ENCODE data around the gene GAB1.

The GAB1 gene

GRCh38 chr4:143486314-143486713, 149.6 kb downstream of the GAB1 start:
- Histone ChIP-seq H3K4me2 (ENCODE audit: low read length) (no peak overlapping the region), H4K5ac (ENCODE audit: low read length) (no peak overlapping the region), H2BK15ac (replicated peaks; ENCODE audit: low read depth) (no peak overlapping the region), H2BK120ac (ENCODE audit: low read depth, low read length) (no peak overlapping the region), H4K8ac (ENCODE audit: low read depth, low read length) (no peak overlapping the region), H3K4me3 (ENCODE audit: low read length) (no peak overlapping the region), H3K27me3 (ENCODE audit: insufficient read depth, low read length, poor library complexity) (no peaks in the 10 kb centered on the region), H3K36me3 (ENCODE audit: control insufficient read depth, insufficient read depth, low read length) (no peaks in the 10 kb centered on the region), H2BK5ac (ENCODE audit: low read length) (no peak overlapping the region), H3K79me1 (ENCODE audit: low read length) (no peaks in the 10 kb centered on the region), H3K56ac (ENCODE audit: low read length) (no peak overlapping the region), H3K23ac (ENCODE audit: low read length) (no peak overlapping the region), H2AK5ac (ENCODE audit: low read length) (no peak overlapping the region), H3K4me1 (ENCODE audit: control insufficient read depth, low read depth, low read length) (no peaks in the 10 kb centered on the region), H3K79me2 (ENCODE audit: control insufficient read depth, insufficient read depth, low read length) (no peaks in the 10 kb centered on the region), H3K27ac (ENCODE audit: low read depth, low read length) (no peak overlapping the region), H3K9ac (ENCODE audit: low read length) (no peak overlapping the region), H3K4ac (ENCODE audit: low read depth, low read length) (no peak overlapping the region), H3K18ac (ENCODE audit: low read length) (no peak overlapping the region)
- no CpG with 5 or more reads among the region's 1 CpG for WGBS (ENCODE audit: extremely low coverage, insufficient coverage, low lambda C conversion rate)
- DNase-seq = no peak

- H4K5ac ChIP-seq (ENCODE audit: low read length) = no peak overlapping the region
- no peak overlapping the region for H2AK5ac ChIP-seq (ENCODE audit: low read length)
- no peak overlapping the region for H3K4ac ChIP-seq (ENCODE audit: low read depth, low read length)
- H3K56ac ChIP-seq (ENCODE audit: low read length) = no peak overlapping the region
- H3K4me3 ChIP-seq (ENCODE audit: low read length) = no peak overlapping the region
- H3K27me3 ChIP-seq (ENCODE audit: insufficient read depth, low read length, poor library complexity) = no peaks in the 10 kb centered on the region
- WGBS (ENCODE audit: extremely low coverage, insufficient coverage, low lambda C conversion rate) = no CpG with 5 or more reads among the region's 3 CpGs
- no peak overlapping the region for H3K4me2 ChIP-seq (ENCODE audit: low read length)
- H3K79me2 ChIP-seq (ENCODE audit: control insufficient read depth, insufficient read depth, low read length) = no peaks in the 10 kb centered on the region
- no peak overlapping the region for H3K27ac ChIP-seq (ENCODE audit: low read depth, low read length)
- no peak overlapping the region for H4K8ac ChIP-seq (ENCODE audit: low read depth, low read length)
- no peak overlapping the region for H3K18ac ChIP-seq (ENCODE audit: low read length)
- DNase-seq = no peak
- no peaks in the 10 kb centered on the region for H3K36me3 ChIP-seq (ENCODE audit: control insufficient read depth, insufficient read depth, low read length)
- H2BK15ac ChIP-seq (replicated peaks; ENCODE audit: low read depth) = no peak overlapping the region
- no peak overlapping the region for H2BK120ac ChIP-seq (ENCODE audit: low read depth, low read length)
- H3K9ac ChIP-seq (ENCODE audit: low read length) = no peak overlapping the region
- H3K4me1 ChIP-seq (ENCODE audit: control insufficient read depth, low read depth, low read length) = no peaks in the 10 kb centered on the region
- no peaks in the 10 kb centered on the region for H3K79me1 ChIP-seq (ENCODE audit: low read length)
- H2BK5ac ChIP-seq (ENCODE audit: low read length) = no peak overlapping the region
- H3K23ac ChIP-seq (ENCODE audit: low read length) = no peak overlapping the region
Observed at GRCh38 chr4:143488687-143489086, 152.0 kb downstream of the GAB1 start.

GRCh38 chr4:143489106-143489505, 152.4 kb downstream of the GAB1 start:
- no peak for DNase-seq
- H3K4ac ChIP-seq (ENCODE audit: low read depth, low read length) = no peak overlapping the region
- H3K56ac ChIP-seq (ENCODE audit: low read length) = no peak overlapping the region
- no peaks in the 10 kb centered on the region for H3K4me1 ChIP-seq (ENCODE audit: control insufficient read depth, low read depth, low read length)
- no peak overlapping the region for H2BK5ac ChIP-seq (ENCODE audit: low read length)
- H2BK15ac ChIP-seq (replicated peaks; ENCODE audit: low read depth) = no peak overlapping the region
- no peak overlapping the region for H3K4me2 ChIP-seq (ENCODE audit: low read length)
- no peak overlapping the region for H2AK5ac ChIP-seq (ENCODE audit: low read length)
- no peak overlapping the region for H3K27ac ChIP-seq (ENCODE audit: low read depth, low read length)
- no peak overlapping the region for H3K9ac ChIP-seq (ENCODE audit: low read length)
- H3K4me3 ChIP-seq (ENCODE audit: low read length) = no peak overlapping the region
- H3K23ac ChIP-seq (ENCODE audit: low read length) = no peak overlapping the region
- H4K5ac ChIP-seq (ENCODE audit: low read length) = no peak overlapping the region
- WGBS (ENCODE audit: extremely low coverage, insufficient coverage, low lambda C conversion rate) = no CpG with 5 or more reads among the region's 2 CpGs
- no peaks in the 10 kb centered on the region for H3K79me1 ChIP-seq (ENCODE audit: low read length)
- H3K18ac ChIP-seq (ENCODE audit: low read length) = no peak overlapping the region
- H3K79me2 ChIP-seq (ENCODE audit: control insufficient read depth, insufficient read depth, low read length) = no peaks in the 10 kb centered on the region
- no peak overlapping the region for H4K8ac ChIP-seq (ENCODE audit: low read depth, low read length)
- H3K27me3 ChIP-seq (ENCODE audit: insufficient read depth, low read length, poor library complexity) = no peaks in the 10 kb centered on the region
- no peak overlapping the region for H2BK120ac ChIP-seq (ENCODE audit: low read depth, low read length)
- no peaks in the 10 kb centered on the region for H3K36me3 ChIP-seq (ENCODE audit: control insufficient read depth, insufficient read depth, low read length)

- no peak overlapping the region for H3K18ac ChIP-seq (ENCODE audit: low read length)
- no peak overlapping the region for H4K8ac ChIP-seq (ENCODE audit: low read depth, low read length)
- no peaks in the 10 kb centered on the region for H3K79me2 ChIP-seq (ENCODE audit: control insufficient read depth, insufficient read depth, low read length)
- H3K4me2 ChIP-seq (ENCODE audit: low read length) = no peak overlapping the region
- WGBS (ENCODE audit: extremely low coverage, insufficient coverage, low lambda C conversion rate) = no CpG with 5 or more reads among the region's 8 CpGs
- H3K36me3 ChIP-seq (ENCODE audit: control insufficient read depth, insufficient read depth, low read length) = no peaks in the 10 kb centered on the region
- H2BK5ac ChIP-seq (ENCODE audit: low read length) = no peak overlapping the region
- no peak overlapping the region for H3K23ac ChIP-seq (ENCODE audit: low read length)
- H3K56ac ChIP-seq (ENCODE audit: low read length) = no peak overlapping the region
- no peak overlapping the region for H2BK120ac ChIP-seq (ENCODE audit: low read depth, low read length)
- no peaks in the 10 kb centered on the region for H3K4me1 ChIP-seq (ENCODE audit: control insufficient read depth, low read depth, low read length)
- H3K27me3 ChIP-seq (ENCODE audit: insufficient read depth, low read length, poor library complexity) = no peaks in the 10 kb centered on the region
- H4K5ac ChIP-seq (ENCODE audit: low read length) = no peak overlapping the region
- no peak overlapping the region for H3K9ac ChIP-seq (ENCODE audit: low read length)
- no peak overlapping the region for H2BK15ac ChIP-seq (replicated peaks; ENCODE audit: low read depth)
- no peak for DNase-seq
- H3K79me1 ChIP-seq (ENCODE audit: low read length) = no peaks in the 10 kb centered on the region
- no peak overlapping the region for H3K27ac ChIP-seq (ENCODE audit: low read depth, low read length)
- no peak overlapping the region for H3K4ac ChIP-seq (ENCODE audit: low read depth, low read length)
- H2AK5ac ChIP-seq (ENCODE audit: low read length) = no peak overlapping the region
- H3K4me3 ChIP-seq (ENCODE audit: low read length) = no peak overlapping the region
Observed at GRCh38 chr4:143498021-143498420, 161.3 kb downstream of the GAB1 start.

GRCh38 chr4:143502231-143502630, 165.6 kb downstream of the GAB1 start:
- Histone ChIP-seq H3K4me3 (ENCODE audit: low read length) (no peak overlapping the region), H4K8ac (ENCODE audit: low read depth, low read length) (no peak overlapping the region), H3K23ac (ENCODE audit: low read length) (no peak overlapping the region), H3K56ac (ENCODE audit: low read length) (no peak overlapping the region), H2BK120ac (ENCODE audit: low read depth, low read length) (no peak overlapping the region), H3K36me3 (ENCODE audit: control insufficient read depth, insufficient read depth, low read length) (no peaks in the 10 kb centered on the region), H2BK15ac (replicated peaks; ENCODE audit: low read depth) (no peak overlapping the region), H3K27me3 (ENCODE audit: insufficient read depth, low read length, poor library complexity) (no peaks in the 10 kb centered on the region), H3K4me2 (ENCODE audit: low read length) (no peak overlapping the region), H3K79me2 (ENCODE audit: control insufficient read depth, insufficient read depth, low read length) (no peaks in the 10 kb centered on the region), H3K4me1 (ENCODE audit: control insufficient read depth, low read depth, low read length) (no peaks in the 10 kb centered on the region), H2BK5ac (ENCODE audit: low read length) (no peak overlapping the region), H2AK5ac (ENCODE audit: low read length) (no peak overlapping the region), H3K9ac (ENCODE audit: low read length) (no peak overlapping the region), H3K4ac (ENCODE audit: low read depth, low read length) (no peak overlapping the region), H3K79me1 (ENCODE audit: low read length) (no peaks in the 10 kb centered on the region), H3K27ac (ENCODE audit: low read depth, low read length) (no peak overlapping the region), H4K5ac (ENCODE audit: low read length) (no peak overlapping the region), H3K18ac (ENCODE audit: low read length) (no peak overlapping the region)
- WGBS (ENCODE audit: extremely low coverage, insufficient coverage, low lambda C conversion rate) = no CpG with 5 or more reads among the region's 1 CpG
- peak; percentile 41 for DNase-seq

- Histone ChIP-seq H3K23ac (ENCODE audit: low read length) (no peak overlapping the region), H3K27ac (ENCODE audit: low read depth, low read length) (no peak overlapping the region), H2AK5ac (ENCODE audit: low read length) (no peak overlapping the region), H3K18ac (ENCODE audit: low read length) (no peak overlapping the region), H3K4ac (ENCODE audit: low read depth, low read length) (no peak overlapping the region), H2BK120ac (ENCODE audit: low read depth, low read length) (no peak overlapping the region), H4K5ac (ENCODE audit: low read length) (no peak overlapping the region), H3K36me3 (ENCODE audit: control insufficient read depth, insufficient read depth, low read length) (no peaks in the 10 kb centered on the region), H3K4me2 (ENCODE audit: low read length) (no peak overlapping the region), H3K4me3 (ENCODE audit: low read length) (no peak overlapping the region), H4K8ac (ENCODE audit: low read depth, low read length) (no peak overlapping the region), H2BK15ac (replicated peaks; ENCODE audit: low read depth) (no peak overlapping the region), H3K79me1 (ENCODE audit: low read length) (no peaks in the 10 kb centered on the region), H3K79me2 (ENCODE audit: control insufficient read depth, insufficient read depth, low read length) (no peaks in the 10 kb centered on the region), H3K9ac (ENCODE audit: low read length) (no peak overlapping the region), H3K56ac (ENCODE audit: low read length) (no peak overlapping the region), H2BK5ac (ENCODE audit: low read length) (no peak overlapping the region), H3K27me3 (ENCODE audit: insufficient read depth, low read length, poor library complexity) (no peaks in the 10 kb centered on the region), H3K4me1 (ENCODE audit: control insufficient read depth, low read depth, low read length) (no peaks in the 10 kb centered on the region)
- peak; percentile 61 for DNase-seq
- no CpG with 5 or more reads among the region's 1 CpG for WGBS (ENCODE audit: extremely low coverage, insufficient coverage, low lambda C conversion rate)
Observed at GRCh38 chr4:143506031-143506430, 169.4 kb downstream of the GAB1 start.

Data from mesendoderm (in vitro differentiated cells).